Common myeloid progenitor, CD34-positive (primary cell): ENCODE results near the gene BCAP29.

Experiments used
- CTCF ChIA-PET: fragments of 350-600 bp; sonication (Branson Sonifier 250); formaldehyde crosslinking; loops from one replicate; lab custom pipeline; 2021; ENCODE audit warnings: antibody characterized with exemption; lab: Charles Lee
- POLR2A ChIA-PET: fragments of 350-600 bp; sonication (Branson Sonifier 250); formaldehyde crosslinking; loops from one replicate; lab custom pipeline; 2021; ENCODE audit warnings: antibody characterized with exemption; lab: Charles Lee
- DNase-seq, 3 donors: peaks; one replicate each; pipeline versions ENCODE4 v3.0.0 to v3.0.0-alpha.2; 2013
- H3K27ac ChIP-seq, 2 experiments: 1 replicate in 1 of 2; 2 replicates in 1 of 2; pipeline ENCODE4 v1.7.0; 2013; ENCODE audit warnings: inconsistent platforms in 2 of 2, low read length in 2 of 2, mild to moderate bottlenecking in 2 of 2, low read depth in 1 of 2, moderate library complexity in 1 of 2; ENCODE audit not compliant: severe bottlenecking in 2 of 2, insufficient read depth in 1 of 2, poor library complexity in 1 of 2
- H3K27me3 ChIP-seq, 5 experiments: replicated peaks in 2 of 5; 1 replicate in 3 of 5; 2 replicates in 2 of 5; pipeline versions ENCODE4 v1.6.1 to v1.7.0; 2013; ENCODE audit warnings: low read length in 4 of 5, mild to moderate bottlenecking in 2 of 5, moderate library complexity in 2 of 5, inconsistent platforms in 1 of 5; ENCODE audit not compliant: insufficient read depth in 5 of 5, control insufficient read depth in 4 of 5
- H3K36me3 ChIP-seq, 4 experiments: 1 replicate in 2 of 4; 2 replicates in 2 of 4; pipeline versions ENCODE4 v1.6.1 to v1.7.0; 2013; ENCODE audit warnings: low read length in 3 of 4, control low read depth in 1 of 4, mild to moderate bottlenecking in 1 of 4; ENCODE audit not compliant: control insufficient read depth in 4 of 4, insufficient read depth in 4 of 4
- H3K4me1 ChIP-seq, 4 experiments: 1 replicate in 3 of 4; 2 replicates in 1 of 4; pipeline versions ENCODE4 v1.6.1 to v1.7.1; 2013; ENCODE audit warnings: low read length in 3 of 4, mild to moderate bottlenecking in 3 of 4, control low read depth in 1 of 4, inconsistent platforms in 1 of 4, moderate library complexity in 1 of 4; ENCODE audit not compliant: control insufficient read depth in 4 of 4, insufficient read depth in 4 of 4; ENCODE audit errors: control extremely low read depth in 1 of 4
- H3K4me3 ChIP-seq, 7 experiments: 1 replicate in 4 of 7; 2 replicates in 3 of 7; pipeline versions ENCODE4 v1.5.1 to v1.7.0; 2013; ENCODE audit warnings: mild to moderate bottlenecking in 7 of 7, low read length in 6 of 7, moderate library complexity in 6 of 7, inconsistent platforms in 2 of 7, low read depth in 2 of 7, control low read depth in 1 of 7; ENCODE audit not compliant: insufficient read depth in 4 of 7, control insufficient read depth in 1 of 7; ENCODE audit errors: extremely low read depth in 1 of 7
- H3K9me3 ChIP-seq, 5 experiments: 1 replicate in 4 of 5; 2 replicates in 1 of 5; pipeline versions ENCODE4 v1.6.1 to v1.7.1; 2013; ENCODE audit warnings: low read length in 4 of 5, mild to moderate bottlenecking in 2 of 5, inconsistent platforms in 1 of 5, low read depth in 1 of 5, moderate library complexity in 1 of 5; ENCODE audit not compliant: control insufficient read depth in 4 of 5, insufficient read depth in 2 of 5; ENCODE audit errors: control extremely low read depth in 1 of 5
- WGBS: methylation state at CpG from one replicate; pipeline ENCODE4 v1.1.5; 2013; ENCODE audit not compliant: insufficient coverage; 5-methylcytosine and 5-hydroxymethylcytosine counted together

BCAP29 gene

GRCh38 chr7:107581387-107582013, 1.5 kb downstream of the BCAP29 start:
- CTCF ChIA-PET: interaction anchor here (1.0 kb wide), 2 partner anchors 16 to 143 kb away, joined by 3 read pairs; no protein-coding TSS in a partner anchor
- POLR2A ChIA-PET: no interaction called here
- Histone ChIP-seq H3K9me3 (no peaks in the 10 kb centered on the region), H3K36me3 (peaks cover 4 to 15% (median 6%) of the 10 kb centered on the region in 4 experiments), H3K27ac (peak overlapping the region in 1 of 2 experiments; percentile 89), H3K4me3 (peak overlapping the region in 2 of 7 experiments; percentile 88 to 93), H3K4me1 (peaks cover 0 to 19% (median 13%) of the 10 kb centered on the region in 4 experiments), H3K27me3 (no peaks in the 10 kb centered on the region)
- 93% methylated on average over 3 of the region's 5 CpGs for WGBS
- no peak for DNase-seq

- H3K9me3 ChIP-seq: no peaks in the 10 kb centered on the region
- DNase-seq: peak in 2 of 3 donors; percentile 25 to 38
- H3K36me3 ChIP-seq: peaks cover 4 to 8% (median 7%) of the 10 kb centered on the region in 4 experiments
- no peak overlapping the region for H3K4me3 ChIP-seq
- 100% methylated on average over 1 of the region's 2 CpGs for WGBS
- H3K27me3 ChIP-seq: no peaks in the 10 kb centered on the region
- H3K4me1 ChIP-seq: peaks cover 0 to 19% (median 13%) of the 10 kb centered on the region in 4 experiments
- CTCF ChIA-PET: no interaction called here
- POLR2A ChIA-PET: no interaction called here
- no peak overlapping the region for H3K27ac ChIP-seq
Observed at GRCh38 chr7:107582875-107583274, 2.8 kb downstream of the BCAP29 start.

DNA sequence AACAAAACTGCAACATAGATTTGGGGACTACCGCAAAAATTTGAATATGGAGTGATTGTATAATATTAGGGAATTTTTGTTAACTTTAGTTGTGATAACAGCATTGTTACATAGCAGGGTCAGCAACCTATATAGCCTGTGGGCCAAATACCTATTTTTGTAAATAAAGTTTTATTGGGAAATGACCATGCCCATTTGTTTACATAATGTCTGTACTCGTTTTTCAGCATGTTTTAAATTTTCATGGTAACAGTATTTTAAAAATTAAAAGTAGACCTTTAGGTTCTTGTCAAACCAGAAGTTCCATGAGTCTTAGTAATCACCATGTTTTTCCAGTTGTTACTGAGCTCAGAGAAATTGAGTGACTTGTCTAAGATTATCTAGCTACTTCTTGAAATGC, 4.7 kb downstream of the BCAP29 start:
- no peak for DNase-seq
- H3K36me3 ChIP-seq: peaks cover 7 to 11% (median 9%) of the 10 kb centered on the region in 4 experiments
- H3K27ac ChIP-seq: no peak overlapping the region
- peaks cover 0 to 15% (median 9%) of the 10 kb centered on the region in 4 experiments for H3K4me1 ChIP-seq
- no peak overlapping the region for H3K4me3 ChIP-seq
- no CpG with 5 or more reads among the region's 2 CpGs for WGBS
- H3K27me3 ChIP-seq: no peaks in the 10 kb centered on the region
- ChIA-PET POLR2A (no interaction called here), CTCF (no interaction called here)
- no peaks in the 10 kb centered on the region for H3K9me3 ChIP-seq

GRCh38 chr7:107588529-107589130, 8.6 kb downstream of the BCAP29 start:
- Histone ChIP-seq H3K9me3 (no peaks in the 10 kb centered on the region), H3K36me3 (peaks cover 8 to 11% (median 10%) of the 10 kb centered on the region in 4 experiments), H3K4me3 (no peak overlapping the region), H3K4me1 (no peaks in the 10 kb centered on the region), H3K27ac (no peak overlapping the region), H3K27me3 (no peaks in the 10 kb centered on the region)
- DNase-seq: no peak
- ChIA-PET POLR2A (interaction anchor here (0.5 to 0.7 kb wide), 2 partner anchors 155 to 160 kb away, joined by 3 read pairs; no protein-coding TSS in a partner anchor), CTCF (no interaction called here)
- 82% methylated on average over 2 of the region's 5 CpGs for WGBS

GRCh38 chr7:107591421-107591820, 11.4 kb downstream of the BCAP29 start:
- 92% methylated on average over 3 of the region's 3 CpGs for WGBS
- no peak overlapping the region for H3K4me3 ChIP-seq
- POLR2A ChIA-PET: no interaction called here
- no peaks in the 10 kb centered on the region for H3K4me1 ChIP-seq
- DNase-seq: no peak
- H3K27me3 ChIP-seq: no peaks in the 10 kb centered on the region
- no peaks in the 10 kb centered on the region for H3K9me3 ChIP-seq
- CTCF ChIA-PET: no interaction called here
- no peak overlapping the region for H3K27ac ChIP-seq
- peaks cover 6 to 17% (median 15%) of the 10 kb centered on the region in 4 experiments for H3K36me3 ChIP-seq

DNA sequence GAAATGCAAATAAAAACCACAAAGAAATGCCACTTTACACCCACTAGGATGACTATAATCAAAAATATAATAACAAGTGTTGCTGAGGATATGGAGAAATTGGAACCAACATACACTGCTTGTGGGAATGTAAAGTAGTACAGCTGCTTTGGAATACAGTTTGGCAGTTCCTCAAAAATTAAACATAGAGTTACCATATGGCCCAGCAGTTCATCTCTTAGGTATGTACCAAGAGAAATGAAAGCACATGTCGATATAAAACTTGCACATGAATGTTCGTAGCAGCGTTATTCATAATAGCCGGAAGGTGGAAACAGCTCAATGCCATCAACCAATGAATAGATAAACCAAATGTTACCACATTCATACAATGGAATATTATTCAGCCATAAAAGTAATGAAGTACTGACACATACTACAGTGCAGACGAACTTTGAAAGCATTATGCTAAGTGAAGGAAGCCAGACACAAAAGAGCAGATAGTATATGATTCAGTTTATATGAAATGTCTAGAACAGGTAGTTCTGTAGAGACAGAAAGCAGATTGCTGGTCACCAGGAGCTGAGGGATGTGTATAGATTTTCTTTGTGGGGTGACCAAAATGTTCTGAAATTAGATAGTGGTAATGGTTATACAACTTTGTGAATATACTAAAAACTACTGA, 12.4 kb downstream of the BCAP29 start:
- DNase-seq: no peak
- ChIA-PET CTCF (no interaction called here), POLR2A (no interaction called here)
- H3K27me3 ChIP-seq: no peaks in the 10 kb centered on the region
- H3K27ac ChIP-seq: no peak overlapping the region
- peaks cover 4 to 20% (median 18%) of the 10 kb centered on the region in 4 experiments for H3K36me3 ChIP-seq
- H3K9me3 ChIP-seq: no peaks in the 10 kb centered on the region
- no peaks in the 10 kb centered on the region for H3K4me1 ChIP-seq
- H3K4me3 ChIP-seq: no peak overlapping the region
- WGBS: 100% methylated on average over 5 of the region's 5 CpGs

DNA sequence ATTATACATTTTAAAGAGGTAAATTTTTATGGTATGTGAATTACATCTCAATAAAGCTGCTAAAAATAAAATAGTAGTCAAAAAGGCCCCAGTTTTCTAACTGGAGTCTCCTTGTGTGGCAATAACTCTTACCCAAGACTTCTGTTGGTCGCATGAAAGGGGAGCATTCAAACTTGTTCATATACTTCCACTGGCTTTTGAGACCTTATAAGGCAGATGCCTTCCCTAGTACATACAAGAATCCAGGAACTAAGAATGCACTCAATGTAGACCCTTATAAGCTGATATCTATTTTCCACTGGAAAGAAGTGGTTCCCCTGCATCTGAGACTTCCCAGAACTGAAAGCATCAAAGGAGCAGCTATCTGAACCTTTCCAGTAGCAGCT, 13.0 kb downstream of the BCAP29 start:
- Histone ChIP-seq H3K27ac (peak overlapping the region in 1 of 2 experiments; percentile 1), H3K27me3 (no peaks in the 10 kb centered on the region), H3K9me3 (no peaks in the 10 kb centered on the region), H3K4me3 (no peak overlapping the region), H3K4me1 (no peaks in the 10 kb centered on the region), H3K36me3 (peaks cover 4 to 20% (median 20%) of the 10 kb centered on the region in 4 experiments)
- 100% methylated on average over 1 of the region's 1 CpG for WGBS
- ChIA-PET POLR2A (no interaction called here), CTCF (no interaction called here)
- no peak for DNase-seq
